SK-N-SH treated with all-trans-retinoic acid at 6 μM for 48 hours (cell line): ENCODE results near the gene PPARGC1A.

Source experiments
- ATAC-seq: fragments of 200-7000 bp; cut with Tn5 transposase; 3 replicates; pipeline ENCODE4 v1.9.1; 2020; ENCODE audit warnings: mild to moderate bottlenecking, moderate library complexity
- BACH2 ChIP-seq: fragments of 250-450 bp; sonication (Bioruptor Pico); IDR thresholded peaks from 2 replicates; pipeline ENCODE4 v1.9.0; 2021; ENCODE audit warnings: mild to moderate bottlenecking, borderline replicate concordance
- CREB5 ChIP-seq: fragments of 250-450 bp; sonication (Bioruptor Pico); IDR thresholded peaks from 2 replicates; pipeline ENCODE4 v1.5.1; 2020; ENCODE audit warnings: low read depth, mild to moderate bottlenecking, moderate library complexity
- CSDC2 ChIP-seq: fragments of 250-450 bp; sonication (Bioruptor Pico); IDR thresholded peaks from 2 replicates; pipeline ENCODE4 v1.5.0; 2020; ENCODE audit warnings: mild to moderate bottlenecking, moderate library complexity
- CSRNP3 ChIP-seq: fragments of 250-450 bp; sonication (Bioruptor Pico); IDR thresholded peaks from 2 replicates; pipeline ENCODE4 v1.5.1; 2021; ENCODE audit warnings: mild to moderate bottlenecking, moderate library complexity
- ESRRG ChIP-seq: fragments of 250-450 bp; sonication (Bioruptor Pico); IDR thresholded peaks from 2 replicates; pipeline ENCODE4 v1.6.1; 2021; ENCODE audit warnings: mild to moderate bottlenecking
- GLIS3 ChIP-seq: fragments of 250-450 bp; sonication (Bioruptor Pico); IDR thresholded peaks from 2 replicates; pipeline ENCODE4 v1.5.0; 2020; ENCODE audit warnings: mild to moderate bottlenecking, moderate library complexity
- ISL1 ChIP-seq: fragments of 250-450 bp; sonication (Bioruptor Pico); IDR thresholded peaks from 2 replicates; pipeline ENCODE4 v2.1.2; 2022; ENCODE audit warnings: mild to moderate bottlenecking, moderate library complexity
- OSR1 ChIP-seq: fragments of 250-450 bp; sonication (Bioruptor Pico); IDR thresholded peaks from 2 replicates; pipeline ENCODE4 v1.8.0; 2022; ENCODE audit warnings: moderate library complexity, mild to moderate bottlenecking, inconsistent platforms
- PATZ1 ChIP-seq: fragments of 250-450 bp; sonication (Bioruptor Pico); IDR thresholded peaks from 2 replicates; pipeline ENCODE4 v1.8.0; 2020; ENCODE audit warnings: mild to moderate bottlenecking, moderate library complexity, borderline replicate concordance
- POU6F1 ChIP-seq: fragments of 250-450 bp; sonication (Bioruptor Pico); IDR thresholded peaks from 2 replicates; pipeline ENCODE4 v1.8.0; 2021; ENCODE audit warnings: low read depth, mild to moderate bottlenecking, moderate library complexity, borderline replicate concordance
- PPARA ChIP-seq: fragments of 250-450 bp; sonication (Bioruptor Pico); IDR thresholded peaks from 2 replicates; pipeline ENCODE4 v1.5.0; 2020; ENCODE audit warnings: mild to moderate bottlenecking, borderline replicate concordance
- RARB ChIP-seq: fragments of 250-450 bp; sonication (Bioruptor Pico); IDR thresholded peaks from 2 replicates; pipeline ENCODE4 v1.8.0; 2021; ENCODE audit warnings: mild to moderate bottlenecking, moderate library complexity
- SNAI2 ChIP-seq: fragments of 250-450 bp; sonication (Bioruptor Pico); IDR thresholded peaks from 2 replicates; pipeline ENCODE4 v1.5.0; 2020; ENCODE audit warnings: mild to moderate bottlenecking, moderate library complexity
- TCF4 ChIP-seq: fragments of 250-450 bp; sonication (Bioruptor Pico); IDR thresholded peaks from 2 replicates; pipeline ENCODE4 v1.8.0; 2021; ENCODE audit warnings: mild to moderate bottlenecking, moderate library complexity, borderline replicate concordance
- TOX ChIP-seq: fragments of 250-450 bp; sonication (Bioruptor Pico); IDR thresholded peaks from 2 replicates; pipeline ENCODE4 v1.8.0; 2021; ENCODE audit warnings: mild to moderate bottlenecking, moderate library complexity, borderline replicate concordance
- TSHZ2 ChIP-seq: fragments of 250-450 bp; sonication (Bioruptor Pico); IDR thresholded peaks from 2 replicates; pipeline ENCODE4 v1.5.0; 2020; ENCODE audit warnings: mild to moderate bottlenecking, moderate library complexity
- ZC3H10 ChIP-seq: fragments of 250-450 bp; sonication (Bioruptor Pico); IDR thresholded peaks from 2 replicates; pipeline ENCODE4 v1.5.1; 2021; ENCODE audit warnings: mild to moderate bottlenecking, moderate library complexity
- ZFP3 ChIP-seq: fragments of 250-450 bp; sonication (Bioruptor Pico); IDR thresholded peaks from 2 replicates; pipeline ENCODE4 v1.5.0; 2020; ENCODE audit warnings: mild to moderate bottlenecking, moderate library complexity
- ZFP30 ChIP-seq: fragments of 450-650 bp; formaldehyde crosslinking; IDR thresholded peaks from 2 replicates; pipeline ENCODE4 v1.5.0; 2022; ENCODE audit warnings: mild to moderate bottlenecking, moderate library complexity
- ZNF565 ChIP-seq: fragments of 450-650 bp; formaldehyde crosslinking; conservative IDR thresholded peaks from 2 replicates; pipeline ENCODE4 v1.5.0; 2020; ENCODE audit warnings: low read depth, mild to moderate bottlenecking, moderate library complexity
- ZNF70 ChIP-seq: fragments of 450-650 bp; formaldehyde crosslinking; IDR thresholded peaks from 2 replicates; pipeline ENCODE4 v1.5.0; 2020; ENCODE audit warnings: mild to moderate bottlenecking, moderate library complexity
- ZNF8 ChIP-seq: fragments of 450-650 bp; formaldehyde crosslinking; IDR thresholded peaks from 2 replicates; pipeline ENCODE4 v1.5.0; 2020; ENCODE audit warnings: mild to moderate bottlenecking, moderate library complexity

PPARGC1A gene

GRCh38 chr4:23779839-23780238, 110.0 kb downstream of the PPARGC1A start:
- ATAC-seq, result no peak

GRCh38 chr4:23779422-23779821, 110.4 kb downstream of the PPARGC1A start:
- TF ChIP-seq ISL1, result no peak
- TF ChIP-seq TCF4 (CRISPR knock-in tag), result peak; percentile 70; the same call in 1 of the 2 replicates
- ATAC-seq, result no peak

More at GRCh38 chr4:23779839-23780238, 110.0 kb downstream of the PPARGC1A start:
- no peak for TF ChIP-seq BACH2 (CRISPR knock-in tag)
- TF ChIP-seq SNAI2 (CRISPR knock-in tag), result no peak
- TF ChIP-seq ZNF8, result no peak
- no peak for TF ChIP-seq ISL1
- no peak for TF ChIP-seq ZFP30 (CRISPR knock-in tag)
- no peak for TF ChIP-seq ZNF70 (CRISPR knock-in tag)
- TF ChIP-seq GLIS3, result no peak
- TF ChIP-seq ZNF565 (CRISPR knock-in tag), result no peak
- TF ChIP-seq PPARA (CRISPR knock-in tag), result no peak
- TF ChIP-seq POU6F1, result no peak
- TF ChIP-seq TSHZ2, result no peak
- TF ChIP-seq RARB, result no peak
- no peak for TF ChIP-seq CSRNP3 (CRISPR knock-in tag)
- TF ChIP-seq ZC3H10 (CRISPR knock-in tag), result no peak

- TF ChIP-seq POU6F1 (no peak), RARB (no peak), PATZ1 (CRISPR knock-in tag) (no peak), ZNF8 (no peak), CSDC2 (CRISPR knock-in tag) (no peak), OSR1 (no peak), TOX (CRISPR knock-in tag) (no peak), ZNF565 (CRISPR knock-in tag) (no peak), ZFP30 (CRISPR knock-in tag) (no peak), BACH2 (CRISPR knock-in tag) (no peak), ZNF70 (CRISPR knock-in tag) (no peak), TCF4 (CRISPR knock-in tag) (no peak), ESRRG (no peak), SNAI2 (CRISPR knock-in tag) (no peak), CREB5 (no peak), ISL1 (no peak), GLIS3 (no peak), PPARA (CRISPR knock-in tag) (no peak), CSRNP3 (CRISPR knock-in tag) (no peak), ZFP3 (CRISPR knock-in tag) (no peak)
- TF ChIP-seq, all 23 proteins: peak for 0
- no peak for ATAC-seq
Measured at GRCh38 chr4:23775694-23776093, 114.2 kb downstream of the PPARGC1A start.
